NCI-H1436 (cell line): ENCODE measurements around the gene GSTCD.
"Not testable (repeated sequence)": the region's sequence is repeated elsewhere in the genome, so short reads cannot be mapped to it uniquely, and the experiment has no call there.

ENCODE experiments used
- DNase-seq: peaks from one replicate; lab custom pipeline; 2025; lab: John Stamatoyannopoulos, UW

GSTCD gene

GRCh38 chr4:105708181-105709080, at the start of gene GSTCD, which contains the start of gene INTS12:
GSTCD (plus strand) TSS chr4:105708784; CDS start chr4:105717614, 8,830 bp downstream.
INTS12 (minus strand) TSS chr4:105708689; CDS start chr4:105700005, 8,684 bp downstream.
- peak; percentile 90 for DNase-seq

- DNase-seq, result no peak
Measured at GRCh38 chr4:105659190-105659589, 49.4 kb upstream of the GSTCD start.

- no peak for DNase-seq
Measured at GRCh38 chr4:105661028-105661427, 47.6 kb upstream of the GSTCD start.

GRCh38 chr4:105662935-105663675, 45.5 kb upstream of the GSTCD start:
- DNase-seq, result no peak

GRCh38 chr4:105666693-105667092, 41.9 kb upstream of the GSTCD start:
- peak; percentile 16 for DNase-seq

- DNase-seq, result no peak
Measured at GRCh38 chr4:105670684-105671083, 37.9 kb upstream of the GSTCD start.

- DNase-seq, result no peak
Measured at GRCh38 chr4:105671301-105671700, 37.3 kb upstream of the GSTCD start.

- DNase-seq, result no peak
Measured at GRCh38 chr4:105674011-105674410, 34.6 kb upstream of the GSTCD start.

GRCh38 chr4:105677709-105678108, 30.9 kb upstream of the GSTCD start:
- no peak for DNase-seq

- DNase-seq, result no peak
Measured at GRCh38 chr4:105679186-105679585, 29.4 kb upstream of the GSTCD start.

GRCh38 chr4:105683038-105683437, 25.5 kb upstream of the GSTCD start:
- no peak for DNase-seq

- DNase-seq, result no peak
Measured at GRCh38 chr4:105686571-105686970, 22.0 kb upstream of the GSTCD start.

GRCh38 chr4:105694812-105695211, 13.8 kb upstream of the GSTCD start:
- not testable (repeated sequence) for DNase-seq

- DNase-seq, result not testable (repeated sequence)
Measured at GRCh38 chr4:105695832-105696231, 12.8 kb upstream of the GSTCD start.

- no peak for DNase-seq
Measured at GRCh38 chr4:105698607-105699006, 10.0 kb upstream of the GSTCD start.

GRCh38 chr4:105707782-105708180, 803 bp upstream of the GSTCD start:
- no peak for DNase-seq

GRCh38 chr4:105709081-105709450, 482 bp downstream of the GSTCD start:
- DNase-seq, result peak; percentile 4

GRCh38 chr4:105710012-105710600, 1.5 kb downstream of the GSTCD start:
- DNase-seq, result no peak

GRCh38 chr4:105710678-105711077, 2.1 kb downstream of the GSTCD start:
- peak; percentile 62 for DNase-seq

- no peak for DNase-seq
Measured at GRCh38 chr4:105712766-105713165, 4.2 kb downstream of the GSTCD start.

- DNase-seq, result no peak
Measured at GRCh38 chr4:105714071-105714521, 5.5 kb downstream of the GSTCD start.

GRCh38 chr4:105714932-105715331, 6.3 kb downstream of the GSTCD start:
- no peak for DNase-seq
